Upper lobe of left lung (tissue), 4 donors: ENCODE data around the gene BRMS1L.

Experiments used
- EP300 ChIP-seq, 4 donors: sonication (generic); formaldehyde crosslinking; IDR thresholded peaks; one replicate each; pipeline ENCODE4 v1.5.1; 2017; ENCODE audit warnings: antibody characterized with exemption in 4 of 4, control low read depth in 2 of 4
- TF ChIP-seq, protein P1 (sequence below), 6 experiments: fragments of 450-650 bp in 4 of 6; fragments of 200-600 bp in 2 of 6; sonication (generic) in 2 of 6; IDR thresholded peaks; one replicate each; pipeline ENCODE4 v1.5.1; 2016 to 2019; ENCODE audit warnings: antibody characterized with exemption in 6 of 6

DNA sequence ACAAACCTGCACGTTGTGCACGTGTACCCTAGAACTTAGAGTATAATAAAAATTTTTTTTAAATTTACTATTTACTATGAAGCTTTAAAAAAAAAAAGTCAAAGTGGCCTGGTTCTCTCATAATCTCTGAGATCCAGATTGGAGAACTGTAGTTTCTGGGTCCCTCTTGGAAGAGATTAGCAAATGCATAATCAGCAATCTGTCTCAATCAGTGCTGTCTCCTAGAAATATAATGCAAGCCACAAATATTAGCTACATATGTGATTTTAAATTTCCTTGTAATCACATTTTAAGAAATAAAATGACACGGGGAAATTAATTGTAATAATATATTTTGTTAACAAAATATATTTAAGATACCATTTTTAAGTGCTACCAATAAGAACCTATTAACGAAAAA, 49.3 kb upstream of the BRMS1L start:
- TF ChIP-seq, protein P1, sequence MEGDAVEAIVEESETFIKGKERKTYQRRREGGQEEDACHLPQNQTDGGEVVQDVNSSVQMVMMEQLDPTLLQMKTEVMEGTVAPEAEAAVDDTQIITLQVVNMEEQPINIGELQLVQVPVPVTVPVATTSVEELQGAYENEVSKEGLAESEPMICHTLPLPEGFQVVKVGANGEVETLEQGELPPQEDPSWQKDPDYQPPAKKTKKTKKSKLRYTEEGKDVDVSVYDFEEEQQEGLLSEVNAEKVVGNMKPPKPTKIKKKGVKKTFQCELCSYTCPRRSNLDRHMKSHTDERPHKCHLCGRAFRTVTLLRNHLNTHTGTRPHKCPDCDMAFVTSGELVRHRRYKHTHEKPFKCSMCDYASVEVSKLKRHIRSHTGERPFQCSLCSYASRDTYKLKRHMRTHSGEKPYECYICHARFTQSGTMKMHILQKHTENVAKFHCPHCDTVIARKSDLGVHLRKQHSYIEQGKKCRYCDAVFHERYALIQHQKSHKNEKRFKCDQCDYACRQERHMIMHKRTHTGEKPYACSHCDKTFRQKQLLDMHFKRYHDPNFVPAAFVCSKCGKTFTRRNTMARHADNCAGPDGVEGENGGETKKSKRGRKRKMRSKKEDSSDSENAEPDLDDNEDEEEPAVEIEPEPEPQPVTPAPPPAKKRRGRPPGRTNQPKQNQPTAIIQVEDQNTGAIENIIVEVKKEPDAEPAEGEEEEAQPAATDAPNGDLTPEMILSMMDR (IDR thresholded peaks at IDR 0.05) = no peak
- no peak for TF ChIP-seq EP300 (IDR thresholded peaks at IDR 0.05)
